ENCODE data around the gene HMGCS1. TPM values are rescaled to one million over a fixed set of nuclear protein-coding genes. Genes with fewer than 3 reads are reported as not detected.

HMGCS1 gene
- total RNA-seq (55.1 TPM), polyA plus RNA-seq (ENCODE audit: insufficient read depth, low read depth, low replicate concordance) (30.9 TPM)
- long read RNA-seq, donor 1, transcript HMGCS1-202 (10 exons, 3,466 nt): major isoform, 9 of 45 reads
- long read RNA-seq, donor 1, transcript HMGCS1-201 (11 exons, 3,506 nt): minor isoform, 8 of 45 reads
- long read RNA-seq, donor 1, transcript HMGCS1-203 (2 exons, 950 nt): minor isoform, 6 of 45 reads
- long read RNA-seq, donor 1, partial matches to known transcripts: 20 of 45 reads
- long read RNA-seq, donor 1, other reads (novel, unspliced or antisense): 0 of 45 reads
- long read RNA-seq, donor 2, transcript HMGCS1-202 (10 exons, 3,466 nt): minor isoform, 7 of 28 reads
- long read RNA-seq, donor 2, transcript HMGCS1-201 (11 exons, 3,506 nt): major isoform, 8 of 28 reads
- long read RNA-seq, donor 2, partial matches to known transcripts: 6 of 28 reads
- long read RNA-seq, donor 2, other reads (novel, unspliced or antisense): 0 of 28 reads
- long read RNA-seq, donor 3, transcript HMGCS1-202 (10 exons, 3,466 nt): major isoform, 6 of 20 reads
- long read RNA-seq, donor 3, transcript HMGCS1-201 (11 exons, 3,506 nt): major isoform, 6 of 20 reads
- long read RNA-seq, donor 3, partial matches to known transcripts: 0 of 20 reads
- long read RNA-seq, donor 3, other reads (novel, unspliced or antisense): 0 of 20 reads
- long read RNA-seq, donor 4, transcript HMGCS1-201 (11 exons, 3,506 nt): major isoform, 10 of 32 reads
- long read RNA-seq, donor 4, transcript HMGCS1-202 (10 exons, 3,466 nt): major isoform, 10 of 32 reads
- long read RNA-seq, donor 4, partial matches to known transcripts: 9 of 32 reads
- long read RNA-seq, donor 4, other reads (novel, unspliced or antisense): 0 of 32 reads
- long read RNA-seq, donor 5, partial matches to known transcripts: 0 of 2 reads
- long read RNA-seq, donor 5, other reads (novel, unspliced or antisense): 0 of 2 reads
- long read RNA-seq, donor 6, transcript HMGCS1-201 (11 exons, 3,506 nt): minor isoform, 8 of 59 reads
- long read RNA-seq, donor 6, transcript HMGCS1-202 (10 exons, 3,466 nt): major isoform, 14 of 59 reads
- long read RNA-seq, donor 6, partial matches to known transcripts: 32 of 59 reads
- long read RNA-seq, donor 6, other reads (novel, unspliced or antisense): 0 of 59 reads
- long read RNA-seq, donor 7, partial matches to known transcripts: 4 of 11 reads
- long read RNA-seq, donor 7, other reads (novel, unspliced or antisense): 5 of 11 reads
- long read RNA-seq, donor 8, partial matches to known transcripts: 6 of 13 reads
- long read RNA-seq, donor 8, other reads (novel, unspliced or antisense): 0 of 13 reads
- long read RNA-seq, donor 9, partial matches to known transcripts: 6 of 13 reads
- long read RNA-seq, donor 9, other reads (novel, unspliced or antisense): 0 of 13 reads
- long read RNA-seq, donor 10, transcript HMGCS1-201 (11 exons, 3,506 nt): major isoform, 8 of 22 reads
- long read RNA-seq, donor 10, partial matches to known transcripts: 7 of 22 reads
- long read RNA-seq, donor 10, other reads (novel, unspliced or antisense): 0 of 22 reads

GRCh38 chr5:43313035-43313853 lies at the start of gene HMGCS1:
TSS of gene HMGCS1 (minus strand) at chr5:43313412. CDS start at chr5:43298965, 14,447 bp downstream.
- Histone ChIP-seq H3K4me1 (ENCODE audit: control insufficient read depth in 2 of 3, insufficient read depth in 2 of 3, low read depth in 1 of 3, low read length in 3 of 3) (peaks cover 0 to 18% (median 16%) of the 10 kb centered on the region in 3 donors), H3K9me3 (ENCODE audit: control insufficient read depth in 2 of 3, insufficient read depth in 1 of 3, low read length in 3 of 3) (no peaks in the 10 kb centered on the region), H3K36me3 (ENCODE audit: control insufficient read depth in 2 of 3, insufficient read depth in 3 of 3, low read length in 3 of 3) (no peaks in the 10 kb centered on the region), H3K9ac (ENCODE audit: low read length in 3 of 3) (peak within 1 kb of the TSS; percentile 77 to 94 (median 87)), H3K27ac (ENCODE audit: low read depth in 2 of 2, low read length in 2 of 2) (peak within 1 kb of the TSS; percentile 96), H3K27me3 (ENCODE audit: control insufficient read depth, insufficient read depth, low read length) (no peaks in the 10 kb centered on the region), H3K4me3 (ENCODE audit: low read length in 3 of 3) (peak within 1 kb of the TSS; percentile 82 to 97 (median 96))
- TF ChIP-seq CTCF (IDR thresholded peaks at IDR 0.05; ENCODE audit: borderline replicate concordance, extremely low read depth, insufficient read depth): peak; percentile 8
- intact Hi-C loops (cut with DNase I): no loop called here
- FAIRE-seq (peak; percentile 98), DNase-seq (peak; percentile 99 to 100 (median 100))

- Histone ChIP-seq H3K36me3 (ENCODE audit: control insufficient read depth in 2 of 3, insufficient read depth in 3 of 3, low read length in 3 of 3) (no peaks in the 10 kb centered on the region), H3K4me3 (ENCODE audit: low read length in 3 of 3) (no peak overlapping the region), H3K27me3 (ENCODE audit: control insufficient read depth, insufficient read depth, low read length) (no peaks in the 10 kb centered on the region), H3K9ac (ENCODE audit: low read length in 3 of 3) (no peak overlapping the region), H3K4me1 (ENCODE audit: control insufficient read depth in 2 of 3, insufficient read depth in 2 of 3, low read depth in 1 of 3, low read length in 3 of 3) (peaks cover 0 to 9% (median 8%) of the 10 kb centered on the region in 3 donors), H3K9me3 (ENCODE audit: control insufficient read depth in 2 of 3, insufficient read depth in 1 of 3, low read length in 3 of 3) (no peaks in the 10 kb centered on the region), H3K27ac (ENCODE audit: low read depth in 2 of 2, low read length in 2 of 2) (no peak overlapping the region)
- intact Hi-C loops (cut with DNase I): no loop called here
- DNase-seq (peak in 2 of 5 donors; percentile 0 to 49), FAIRE-seq (no peak)
- no peak for TF ChIP-seq CTCF (IDR thresholded peaks at IDR 0.05; ENCODE audit: borderline replicate concordance, extremely low read depth, insufficient read depth)
Measured at GRCh38 chr5:43358726-43359125, 45.5 kb upstream of the HMGCS1 start.

- no peak overlapping the region for H3K27ac ChIP-seq (ENCODE audit: low read depth in 2 of 2, low read length in 2 of 2)
- peak in 1 of 5 donors; percentile 34 for DNase-seq
Measured at GRCh38 chr5:43358301-43358700, 45.1 kb upstream of the HMGCS1 start.

More at GRCh38 chr5:43358301-43358700, 45.1 kb upstream of the HMGCS1 start:
- FAIRE-seq: no peak
- no peak overlapping the region for H3K4me3 ChIP-seq (ENCODE audit: low read length in 3 of 3)
- no peak for TF ChIP-seq CTCF (IDR thresholded peaks at IDR 0.05; ENCODE audit: borderline replicate concordance, extremely low read depth, insufficient read depth)
- no peaks in the 10 kb centered on the region for H3K9me3 ChIP-seq (ENCODE audit: control insufficient read depth in 2 of 3, insufficient read depth in 1 of 3, low read length in 3 of 3)
- intact Hi-C loops (cut with DNase I): no loop called here
- no peaks in the 10 kb centered on the region for H3K36me3 ChIP-seq (ENCODE audit: control insufficient read depth in 2 of 3, insufficient read depth in 3 of 3, low read length in 3 of 3)
- peaks cover 0 to 9% (median 8%) of the 10 kb centered on the region in 3 donors for H3K4me1 ChIP-seq (ENCODE audit: control insufficient read depth in 2 of 3, insufficient read depth in 2 of 3, low read depth in 1 of 3, low read length in 3 of 3)
- H3K9ac ChIP-seq (ENCODE audit: low read length in 3 of 3): no peak overlapping the region
- no peaks in the 10 kb centered on the region for H3K27me3 ChIP-seq (ENCODE audit: control insufficient read depth, insufficient read depth, low read length)

Data from kidney (tissue), 22 donors.